Calu3 (cell line): ENCODE results near the gene COL5A1. TPM values are rescaled to one million over a fixed set of nuclear protein-coding genes. Genes with fewer than 3 reads are reported as not detected.

Experiments
- BruUV-seq: library from RNA; stranded (reverse); fragments of 400-500 nt; replicated peaks from 2 replicates; lab custom pipeline; 2021; lab: Mats Ljungman, UMichigan
- CTCF ChIA-PET: fragments of 300-600 bp; sonication (Branson Sonifier 250); formaldehyde crosslinking; loops from one replicate; lab custom pipeline; 2022; ENCODE audit warnings: antibody characterized with exemption; lab: Charles Lee
- DNase-seq: peaks from one replicate; pipeline ENCODE4 v3.0.0; 2022
- H3K27ac Mint-ChIP-seq: one replicate; pipeline ENCODE4 v1.8.0; 2022; ENCODE audit warnings: mixed read lengths; ENCODE audit not compliant: unreplicated experiment
- H3K27me3 Mint-ChIP-seq: one replicate; pipeline ENCODE4 v1.8.0; 2022; ENCODE audit warnings: mixed read lengths; ENCODE audit not compliant: unreplicated experiment
- H3K36me3 Mint-ChIP-seq: one replicate; pipeline ENCODE4 v1.8.0; 2022; ENCODE audit warnings: mild to moderate bottlenecking, moderate library complexity, mixed read lengths; ENCODE audit not compliant: insufficient read depth, unreplicated experiment
- H3K4me1 Mint-ChIP-seq: one replicate; pipeline ENCODE4 v1.8.0; 2022; ENCODE audit warnings: mild to moderate bottlenecking, low read depth, mixed read lengths; ENCODE audit not compliant: unreplicated experiment
- H3K4me3 Mint-ChIP-seq: one replicate; pipeline ENCODE4 v1.8.0; 2022; ENCODE audit warnings: mild to moderate bottlenecking, low read depth, moderate library complexity, mixed read lengths; ENCODE audit not compliant: unreplicated experiment
- H3K9me3 Mint-ChIP-seq: one replicate; pipeline ENCODE4 v1.8.0; 2022; ENCODE audit warnings: low read depth, mixed read lengths; ENCODE audit not compliant: unreplicated experiment
- intact Hi-C: fragments of 100-400 bp; cut with micrococcal nuclease; formaldehyde crosslinking; loops from one replicate; pipeline ENCODE4 v1.10.0; 2022; ENCODE audit not compliant: unreplicated experiment
- total RNA-seq: library from RNA; stranded (reverse); gene quantifications from 2 replicates; pipeline ENCODE4 v1.2.3, GENCODE V29; 2022
- TF ChIP-seq, protein P1 (sequence below): fragments of 200-600 bp; IDR thresholded peaks from one replicate; pipeline ENCODE4 v1.8.0; 2022; ENCODE audit warnings: antibody characterized with exemption; ENCODE audit not compliant: unreplicated experiment

Gene COL5A1
- total RNA-seq, 1 experiment from 2014 or later = not detected

DNA sequence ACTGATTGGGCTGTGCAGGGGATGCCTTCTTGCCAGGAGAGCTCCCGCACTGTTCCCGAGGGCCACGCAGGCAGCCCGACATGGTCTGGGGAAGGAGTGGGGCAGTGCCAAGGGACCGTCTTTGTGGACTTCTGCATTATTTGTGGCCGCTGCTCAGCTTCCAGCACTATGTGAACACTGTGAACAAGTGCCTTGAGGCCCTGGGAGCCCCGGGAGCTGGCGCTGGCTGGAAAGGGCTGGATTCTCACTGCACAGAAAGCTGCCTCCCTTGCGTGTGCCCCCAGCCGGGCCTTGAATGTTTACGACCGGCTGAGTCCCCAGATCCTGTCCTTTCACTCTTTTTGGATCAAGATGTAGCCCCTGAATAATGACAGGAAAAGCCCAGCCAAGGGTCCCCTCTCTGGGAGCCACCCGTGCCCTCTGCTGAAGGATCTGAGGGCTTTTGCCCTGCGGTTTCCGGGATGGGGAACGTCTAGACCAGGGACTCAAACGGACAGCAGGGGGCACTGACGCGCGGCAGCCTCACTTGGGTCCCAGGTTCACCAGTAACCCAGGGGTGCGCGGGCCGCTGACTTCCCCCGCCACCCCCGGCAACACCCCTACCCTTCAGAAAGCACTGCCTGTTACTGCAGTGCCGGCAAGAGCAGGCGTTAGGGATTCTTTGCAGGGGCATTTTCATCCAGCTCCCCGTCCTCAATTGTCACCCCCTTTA lies 140.1 kb downstream of the COL5A1 start:
- no peaks in the 10 kb centered on the region for H3K4me1 Mint-ChIP-seq
- TF ChIP-seq, protein P1, sequence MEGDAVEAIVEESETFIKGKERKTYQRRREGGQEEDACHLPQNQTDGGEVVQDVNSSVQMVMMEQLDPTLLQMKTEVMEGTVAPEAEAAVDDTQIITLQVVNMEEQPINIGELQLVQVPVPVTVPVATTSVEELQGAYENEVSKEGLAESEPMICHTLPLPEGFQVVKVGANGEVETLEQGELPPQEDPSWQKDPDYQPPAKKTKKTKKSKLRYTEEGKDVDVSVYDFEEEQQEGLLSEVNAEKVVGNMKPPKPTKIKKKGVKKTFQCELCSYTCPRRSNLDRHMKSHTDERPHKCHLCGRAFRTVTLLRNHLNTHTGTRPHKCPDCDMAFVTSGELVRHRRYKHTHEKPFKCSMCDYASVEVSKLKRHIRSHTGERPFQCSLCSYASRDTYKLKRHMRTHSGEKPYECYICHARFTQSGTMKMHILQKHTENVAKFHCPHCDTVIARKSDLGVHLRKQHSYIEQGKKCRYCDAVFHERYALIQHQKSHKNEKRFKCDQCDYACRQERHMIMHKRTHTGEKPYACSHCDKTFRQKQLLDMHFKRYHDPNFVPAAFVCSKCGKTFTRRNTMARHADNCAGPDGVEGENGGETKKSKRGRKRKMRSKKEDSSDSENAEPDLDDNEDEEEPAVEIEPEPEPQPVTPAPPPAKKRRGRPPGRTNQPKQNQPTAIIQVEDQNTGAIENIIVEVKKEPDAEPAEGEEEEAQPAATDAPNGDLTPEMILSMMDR = no peak
- CTCF ChIA-PET = no interaction called here
- DNase-seq = no peak
- intact Hi-C loops = no loop called here
- H3K27ac Mint-ChIP-seq = no peak overlapping the region
- H3K9me3 Mint-ChIP-seq = no peaks in the 10 kb centered on the region
- no peak overlapping the region for H3K4me3 Mint-ChIP-seq
- no peaks in the 10 kb centered on the region for H3K36me3 Mint-ChIP-seq
- BruUV-seq = no TSS peak
- H3K27me3 Mint-ChIP-seq = no peaks in the 10 kb centered on the region

DNA sequence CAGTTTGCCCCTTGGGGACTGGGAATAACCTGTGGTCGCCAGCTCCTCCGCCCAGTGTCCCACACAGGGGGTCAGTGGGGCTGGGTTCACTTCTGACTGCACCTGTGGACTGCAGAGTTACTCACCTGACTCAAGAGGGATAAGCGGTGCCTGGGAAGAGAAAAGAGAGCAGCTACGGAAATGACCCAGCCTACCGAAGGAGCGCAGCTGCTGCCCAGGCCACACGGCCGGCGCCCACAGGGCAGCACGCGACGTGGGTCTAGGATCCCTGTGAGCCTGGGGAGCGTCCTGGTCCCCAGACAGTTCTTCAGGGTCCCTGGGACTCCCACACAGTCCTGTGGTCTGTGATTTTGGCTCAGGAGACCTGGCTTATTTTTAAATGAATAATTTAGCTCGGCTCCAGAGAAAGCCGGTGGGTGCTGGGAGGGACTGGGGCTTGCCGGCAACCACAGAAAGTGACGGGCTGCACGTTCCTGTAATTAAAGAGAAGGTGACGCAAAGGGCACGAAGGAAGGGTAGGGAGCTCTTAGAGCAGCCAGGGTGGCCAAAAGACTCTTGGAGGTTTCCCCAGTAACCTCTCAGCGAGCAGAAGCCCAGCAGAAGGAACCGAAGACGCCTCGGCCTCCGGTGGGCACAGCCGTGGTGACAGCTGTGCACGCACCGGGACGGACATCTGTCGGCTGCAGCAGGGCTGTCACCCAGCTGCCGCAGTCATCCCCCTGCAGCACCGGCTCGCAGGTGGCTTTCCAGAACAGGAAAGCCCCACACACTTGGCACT lies 141.5 kb downstream of the COL5A1 start:
- no peaks in the 10 kb centered on the region for H3K9me3 Mint-ChIP-seq
- no peak overlapping the region for H3K4me3 Mint-ChIP-seq
- H3K36me3 Mint-ChIP-seq = no peaks in the 10 kb centered on the region
- no peaks in the 10 kb centered on the region for H3K27me3 Mint-ChIP-seq
- intact Hi-C loops = no loop called here
- CTCF ChIA-PET = no interaction called here
- TF ChIP-seq, protein P1 = no peak
- DNase-seq = no peak
- H3K4me1 Mint-ChIP-seq = no peaks in the 10 kb centered on the region
- no TSS peak for BruUV-seq
- H3K27ac Mint-ChIP-seq = no peak overlapping the region

- no TSS peak for BruUV-seq
- Mint-ChIP-seq H3K36me3 (no peaks in the 10 kb centered on the region), H3K4me1 (no peaks in the 10 kb centered on the region), H3K27ac (no peak overlapping the region), H3K27me3 (no peaks in the 10 kb centered on the region), H3K9me3 (no peaks in the 10 kb centered on the region), H3K4me3 (no peak overlapping the region)
- intact Hi-C loops = no loop called here
- TF ChIP-seq, protein P1 = no peak
- CTCF ChIA-PET = no interaction called here
- DNase-seq = no peak
Observed at GRCh38 chr9:134783699-134784039, 142.1 kb downstream of the COL5A1 start.

DNA sequence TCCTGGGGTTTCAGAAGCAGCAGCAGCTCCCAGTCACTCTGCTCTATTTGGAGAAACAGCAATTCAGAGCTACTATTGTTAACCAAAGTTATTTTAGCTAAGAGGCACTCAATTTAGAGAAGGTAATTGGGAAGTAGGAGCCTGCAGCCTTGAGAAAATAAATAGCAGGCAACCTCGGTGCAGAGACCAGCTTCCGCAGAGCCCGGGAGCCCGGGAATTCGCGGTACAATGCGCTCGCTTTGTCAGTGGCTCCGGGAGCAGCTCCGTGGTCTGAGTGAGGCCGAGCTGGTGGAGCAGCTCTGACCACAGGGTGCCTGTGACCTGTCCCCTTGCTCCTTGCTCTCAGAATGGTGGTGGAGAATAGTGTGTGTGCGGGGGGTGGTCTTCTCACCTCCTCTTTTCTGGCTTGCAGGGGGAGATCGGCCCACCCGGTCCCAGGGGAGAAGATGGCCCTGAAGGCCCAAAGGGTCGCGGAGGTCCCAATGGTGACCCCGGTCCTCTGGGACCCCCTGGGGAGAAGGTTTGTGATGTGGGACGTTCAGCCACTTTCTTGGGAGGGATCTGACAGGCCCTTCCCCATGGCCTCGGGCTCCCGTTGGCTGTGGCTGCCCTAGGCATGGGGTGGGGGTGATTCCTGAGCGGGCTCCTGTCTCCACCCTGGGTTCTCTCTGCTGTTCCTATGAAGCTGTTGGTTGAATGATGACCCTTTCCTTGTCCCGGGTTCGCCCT lies 143.1 kb downstream of the COL5A1 start:
- intact Hi-C loops = no loop called here

More for the DNA sequence above, 143.1 kb downstream of the COL5A1 start:
- no peaks in the 10 kb centered on the region for H3K36me3 Mint-ChIP-seq
- no peaks in the 10 kb centered on the region for H3K27me3 Mint-ChIP-seq
- BruUV-seq = no TSS peak
- DNase-seq = no peak
- no peak overlapping the region for H3K27ac Mint-ChIP-seq
- H3K4me3 Mint-ChIP-seq = no peak overlapping the region
- no peaks in the 10 kb centered on the region for H3K4me1 Mint-ChIP-seq
- TF ChIP-seq, protein P1 = no peak
- CTCF ChIA-PET = no interaction called here
- no peaks in the 10 kb centered on the region for H3K9me3 Mint-ChIP-seq
